Effector CD4-positive, alpha-beta T cell (primary cell): ENCODE measurements around the gene GULP1.
"Not testable (repeated sequence)": the region's sequence is repeated elsewhere in the genome, so short reads cannot be mapped to it uniquely, and the experiment has no call there.

ENCODE experiments used
- DNase-seq: peaks from one replicate; pipeline ENCODE4 v3.0.0-alpha.2; 2020

GULP1 gene

GRCh38 chr2:188492751-188493150, 201.1 kb downstream of the GULP1 start:
- no peak for DNase-seq

- DNase-seq: no peak
Measured at GRCh38 chr2:188494906-188495305, 203.2 kb downstream of the GULP1 start.

GRCh38 chr2:188495969-188496431, 204.3 kb downstream of the GULP1 start:
- no peak for DNase-seq

- DNase-seq: no peak
Measured at GRCh38 chr2:188497726-188498125, 206.1 kb downstream of the GULP1 start.

GRCh38 chr2:188503975-188504374, 212.3 kb downstream of the GULP1 start:
- DNase-seq: no peak

GRCh38 chr2:188506843-188507242, 215.2 kb downstream of the GULP1 start:
- DNase-seq: no peak

GRCh38 chr2:188511346-188511745, 219.7 kb downstream of the GULP1 start:
- DNase-seq: no peak

- DNase-seq: no peak
Measured at GRCh38 chr2:188512456-188512855, 220.8 kb downstream of the GULP1 start.

- DNase-seq: no peak
Measured at GRCh38 chr2:188515918-188516317, 224.2 kb downstream of the GULP1 start.

- no peak for DNase-seq
Measured at GRCh38 chr2:188517549-188518215, 226.0 kb downstream of the GULP1 start.

GRCh38 chr2:188518381-188518780, 226.7 kb downstream of the GULP1 start:
- no peak for DNase-seq

- DNase-seq: no peak
Measured at GRCh38 chr2:188519136-188519535, 227.5 kb downstream of the GULP1 start.

- DNase-seq: no peak
Measured at GRCh38 chr2:188522517-188522916, 230.8 kb downstream of the GULP1 start.

GRCh38 chr2:188523919-188524318, 232.2 kb downstream of the GULP1 start:
- no peak for DNase-seq

- DNase-seq: no peak
Measured at GRCh38 chr2:188524519-188525113, 232.9 kb downstream of the GULP1 start.

GRCh38 chr2:188526701-188527100, 235.0 kb downstream of the GULP1 start:
- no peak for DNase-seq

GRCh38 chr2:188527141-188527540, 235.5 kb downstream of the GULP1 start:
- no peak for DNase-seq

- DNase-seq: no peak
Measured at GRCh38 chr2:188527581-188527993, 235.9 kb downstream of the GULP1 start.

- no peak for DNase-seq
Measured at GRCh38 chr2:188529710-188530109, 238.0 kb downstream of the GULP1 start.

- DNase-seq: no peak
Measured at GRCh38 chr2:188534875-188535274, 243.2 kb downstream of the GULP1 start.

GRCh38 chr2:188551671-188552070, 260.0 kb downstream of the GULP1 start:
- DNase-seq: no peak

GRCh38 chr2:188557081-188557480, 265.4 kb downstream of the GULP1 start:
- no peak for DNase-seq

- DNase-seq: not testable (repeated sequence)
Measured at GRCh38 chr2:188559455-188559854, 267.8 kb downstream of the GULP1 start.

GRCh38 chr2:188561473-188561979, 269.9 kb downstream of the GULP1 start:
- DNase-seq: no peak
